A549 (cell line): ENCODE measurements around the gene MYOM1.

Experiments used
- CEBPB ChIP-seq, 2 experiments: fragments of >200 bp in 1 of 2; sonication (Bioruptor Twin) in 1 of 2; formaldehyde crosslinking in 1 of 2; IDR thresholded peaks; 2 replicates each; pipeline ENCODE4 v1.6.1; 2012 to 2016
- CHD2 ChIP-seq: fragments of 150-350 bp; IDR thresholded peaks from 2 replicates; pipeline ENCODE4 v1.6.1; 2014; ENCODE audit warnings: low read length; ENCODE audit not compliant: partially characterized antibody
- CTCF ChIP-seq: fragments of >200 bp; sonication (Bioruptor Twin); formaldehyde crosslinking; IDR thresholded peaks from 3 replicates; pipeline ENCODE4 v1.5.1; 2016
- EP300 ChIP-seq, 2 experiments: fragments of >200 bp; sonication (Bioruptor Twin); formaldehyde crosslinking; IDR thresholded peaks; 2 replicates in 1 of 2; 3 replicates in 1 of 2; pipeline ENCODE4 v1.6.1; 2016 to 2017
- NR3C1 ChIP-seq: fragments of >200 bp; sonication (Bioruptor Twin); formaldehyde crosslinking; IDR thresholded peaks from 3 replicates; pipeline ENCODE4 v1.6.1; 2017
- POLR2A ChIP-seq: IDR thresholded peaks from 2 replicates; pipeline ENCODE4 v1.6.1; 2012; ENCODE audit warnings: mild to moderate bottlenecking, low read length
- RAD21 ChIP-seq, 2 experiments: fragments of >200 bp in 1 of 2; sonication (Bioruptor Twin) in 1 of 2; formaldehyde crosslinking in 1 of 2; IDR thresholded peaks in 1 of 2; conservative IDR thresholded peaks in 1 of 2; 2 replicates in 1 of 2; 3 replicates in 1 of 2; pipeline ENCODE4 v1.6.1; 2012 to 2018; ENCODE audit warnings: inconsistent platforms in 1 of 2
- REST ChIP-seq: fragments of 200-600 bp; sonication (generic); IDR thresholded peaks from 2 replicates; pipeline ENCODE4 v1.6.1; 2016; ENCODE audit warnings: antibody characterized with exemption, mild to moderate bottlenecking, moderate library complexity

GRCh38 chr18:3236470-3236869, 16.7 kb upstream of the MYOM1 start:
- TF ChIP-seq EP300 (IDR thresholded peaks at IDR 0.05) (no peak), CTCF (no peak), POLR2A (no peak), REST (no peak), CHD2 (no peak), CEBPB (IDR thresholded peaks at IDR 0.05) (no peak), NR3C1 (no peak), RAD21 (conservative IDR thresholded peaks at IDR 0.05 in 1 of 2, IDR thresholded peaks at IDR 0.05 in 1 of 2) (no peak)
